ENCODE results near the gene MCM5.
"Not testable (repeated sequence)": the region's sequence is repeated elsewhere in the genome, so short reads cannot be mapped to it uniquely, and the experiment has no call there.

The MCM5 gene

GRCh38 chr22:35431483-35432227, 31.7 kb downstream of the MCM5 start:
- no peak for DNase-seq (ENCODE audit: low read depth in 4 of 4, low spot score in 1 of 4)

GRCh38 chr22:35432228-35432905, 32.4 kb downstream of the MCM5 start:
- no peak for DNase-seq (ENCODE audit: low read depth in 4 of 4, low spot score in 1 of 4)

GRCh38 chr22:35434061-35434710, 34.2 kb downstream of the MCM5 start:
- no peak for DNase-seq (ENCODE audit: low read depth in 4 of 4, low spot score in 1 of 4)

GRCh38 chr22:35435201-35435740, 35.3 kb downstream of the MCM5 start:
- no peak for DNase-seq (ENCODE audit: low read depth in 4 of 4, low spot score in 1 of 4)

GRCh38 chr22:35436421-35436820, 36.5 kb downstream of the MCM5 start:
- DNase-seq (ENCODE audit: low read depth in 4 of 4, low spot score in 1 of 4): no peak

- no peak for DNase-seq (ENCODE audit: low read depth in 4 of 4, low spot score in 1 of 4)
These were observed 37.1 kb downstream of the MCM5 start for GRCh38 chr22:35437049-35437448.

GRCh38 chr22:35438673-35439364, 38.9 kb downstream of the MCM5 start:
- not testable (repeated sequence) for DNase-seq (ENCODE audit: low read depth in 4 of 4, low spot score in 1 of 4)

GRCh38 chr22:35439365-35439717, 39.4 kb downstream of the MCM5 start:
- no peak for DNase-seq (ENCODE audit: low read depth in 4 of 4, low spot score in 1 of 4)

GRCh38 chr22:35440129-35440528, 40.2 kb downstream of the MCM5 start:
- DNase-seq (ENCODE audit: low read depth in 4 of 4, low spot score in 1 of 4): no peak

- DNase-seq (ENCODE audit: low read depth in 4 of 4, low spot score in 1 of 4): no peak
These were observed 41.7 kb downstream of the MCM5 start for GRCh38 chr22:35441489-35442100.

- no peak for DNase-seq (ENCODE audit: low read depth in 4 of 4, low spot score in 1 of 4)
These were observed 42.5 kb downstream of the MCM5 start for GRCh38 chr22:35442471-35442870.

- no peak for DNase-seq (ENCODE audit: low read depth in 4 of 4, low spot score in 1 of 4)
These were observed 43.4 kb downstream of the MCM5 start for GRCh38 chr22:35443338-35443737.

GRCh38 chr22:35443790-35444684, 44.1 kb downstream of the MCM5 start:
- DNase-seq (ENCODE audit: low read depth in 4 of 4, low spot score in 1 of 4): no peak

- DNase-seq (ENCODE audit: low read depth in 4 of 4, low spot score in 1 of 4): no peak
These were observed 44.9 kb downstream of the MCM5 start for GRCh38 chr22:35444685-35445399.

- DNase-seq (ENCODE audit: low read depth in 4 of 4, low spot score in 1 of 4): no peak
These were observed 46.0 kb downstream of the MCM5 start for GRCh38 chr22:35445933-35446332.

- no peak for DNase-seq (ENCODE audit: low read depth in 4 of 4, low spot score in 1 of 4)
These were observed 46.4 kb downstream of the MCM5 start for GRCh38 chr22:35446365-35446764.

- DNase-seq (ENCODE audit: low read depth in 4 of 4, low spot score in 1 of 4): no peak
These were observed 48.6 kb downstream of the MCM5 start for GRCh38 chr22:35448523-35448922.

- no peak for DNase-seq (ENCODE audit: low read depth in 4 of 4, low spot score in 1 of 4)
These were observed 50.1 kb downstream of the MCM5 start for GRCh38 chr22:35449829-35450689.

Data from stimulated activated CD4-positive, alpha-beta T cell treated with anti-CD3 and anti-CD28 coated beads, Interleukin-1b, Interleukin-23, amount 100 ng/mL, for 24 hours (primary cell).